ENCODE measurements around the gene RFX2. TPM values are rescaled to one million over a fixed set of nuclear protein-coding genes. Genes with fewer than 3 reads are reported as not detected.

The RFX2 gene
- polyA plus RNA-seq, 3 donors, result 6.9 to 11.1 (median 8.1) TPM

DNA sequence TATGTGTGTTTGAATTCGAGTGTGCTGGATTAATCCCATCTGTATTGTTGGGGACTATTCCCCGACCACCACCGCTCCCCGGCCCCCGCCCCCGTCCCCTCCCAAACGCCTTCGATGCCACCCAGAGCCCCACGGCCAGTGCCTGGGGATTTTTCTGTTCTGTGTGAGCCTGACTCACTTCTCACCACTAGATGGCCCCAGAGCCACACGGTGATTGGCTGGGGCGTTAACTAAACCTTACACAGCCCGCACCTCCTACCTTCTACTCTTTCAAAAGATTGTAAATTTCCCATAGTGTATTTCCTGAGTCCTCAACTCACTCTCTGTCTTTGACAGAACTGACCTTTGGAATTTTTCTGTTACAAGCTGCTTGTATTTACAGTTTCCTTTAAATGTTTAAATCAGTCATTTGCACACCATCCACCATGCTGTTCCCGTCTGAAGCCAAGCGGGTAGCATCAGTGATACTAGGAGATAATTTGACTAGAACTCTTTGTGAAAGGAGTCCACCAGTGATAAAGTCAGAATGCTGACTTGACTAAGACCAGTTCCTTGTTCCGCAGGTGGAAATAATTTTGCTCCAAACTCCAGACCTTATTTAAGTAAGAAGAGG, 61.4 kb downstream of the RFX2 start:
- peak in 9 of 11 donors; percentile 63 to 82 (median 75) for DNase-seq (ENCODE audit: extremely low read depth in 1 of 11, low read depth in 9 of 11, low spot score in 4 of 11)

DNA sequence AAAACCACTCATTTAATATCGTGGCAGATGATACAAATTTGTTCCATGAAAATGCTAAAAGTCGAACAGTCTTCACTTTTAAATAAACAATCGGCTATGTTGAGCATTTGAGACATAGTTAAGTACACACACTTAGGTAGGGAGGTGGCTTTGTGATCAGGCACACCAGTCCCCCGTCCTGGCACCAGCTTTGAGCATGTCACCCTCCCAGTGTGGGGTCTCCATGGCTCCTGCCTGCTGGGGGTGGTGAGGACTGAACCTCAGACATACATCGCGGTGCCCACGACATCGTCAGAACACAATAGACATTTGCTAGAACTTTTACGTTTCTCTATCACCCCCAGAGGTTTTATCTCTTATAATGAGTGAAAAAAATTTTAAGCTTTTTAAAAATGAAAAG, 62.0 kb downstream of the RFX2 start:
- no peak for DNase-seq (ENCODE audit: extremely low read depth in 1 of 11, low read depth in 9 of 11, low spot score in 4 of 11)

DNA sequence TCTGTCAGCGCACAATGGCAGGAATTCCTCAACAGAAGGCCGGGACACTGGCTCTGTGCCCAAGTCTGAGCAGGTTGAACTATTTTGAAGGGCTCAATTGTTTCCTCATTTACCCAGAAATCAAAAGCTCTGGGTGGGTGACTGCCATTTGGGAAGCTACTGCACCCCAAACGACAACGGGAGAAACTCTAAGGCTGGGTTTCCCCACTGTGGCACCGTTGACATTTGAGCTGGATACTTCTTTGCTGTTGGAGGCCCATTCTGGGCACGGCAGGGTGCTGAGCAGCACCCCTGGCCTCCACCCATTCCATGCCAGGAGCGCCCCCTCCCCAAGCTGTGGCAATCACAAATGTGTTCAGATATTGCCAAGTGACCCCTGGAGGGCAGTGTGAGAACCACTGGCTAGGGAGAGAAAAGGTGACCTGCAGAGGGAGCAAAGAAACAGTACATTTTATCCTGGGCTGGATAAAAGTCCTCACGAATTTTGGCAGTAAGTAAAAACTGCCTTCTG, 62.5 kb downstream of the RFX2 start:
- no peak for DNase-seq (ENCODE audit: extremely low read depth in 1 of 11, low read depth in 9 of 11, low spot score in 4 of 11)

DNA sequence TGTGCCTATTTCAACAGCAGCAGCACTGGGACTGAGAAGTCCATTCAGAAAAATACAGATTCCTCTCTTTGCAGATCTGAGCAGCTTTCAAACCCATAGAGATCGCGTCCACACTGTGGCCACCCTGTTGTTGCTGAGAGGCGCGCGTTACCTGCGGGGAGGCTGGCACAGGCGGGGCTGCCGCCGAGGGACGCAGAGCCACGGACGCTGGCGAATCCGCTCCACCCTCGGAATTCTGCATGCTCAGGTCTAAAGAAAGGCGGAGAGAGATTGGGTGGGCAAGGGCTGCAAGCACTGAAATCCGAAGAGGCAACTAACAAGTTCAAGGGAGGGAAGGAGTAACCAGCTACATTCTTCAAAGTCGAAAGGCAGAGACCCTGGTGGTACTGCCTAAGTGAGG, 63.0 kb downstream of the RFX2 start:
- no peak for DNase-seq (ENCODE audit: extremely low read depth in 1 of 11, low read depth in 9 of 11, low spot score in 4 of 11)

DNA sequence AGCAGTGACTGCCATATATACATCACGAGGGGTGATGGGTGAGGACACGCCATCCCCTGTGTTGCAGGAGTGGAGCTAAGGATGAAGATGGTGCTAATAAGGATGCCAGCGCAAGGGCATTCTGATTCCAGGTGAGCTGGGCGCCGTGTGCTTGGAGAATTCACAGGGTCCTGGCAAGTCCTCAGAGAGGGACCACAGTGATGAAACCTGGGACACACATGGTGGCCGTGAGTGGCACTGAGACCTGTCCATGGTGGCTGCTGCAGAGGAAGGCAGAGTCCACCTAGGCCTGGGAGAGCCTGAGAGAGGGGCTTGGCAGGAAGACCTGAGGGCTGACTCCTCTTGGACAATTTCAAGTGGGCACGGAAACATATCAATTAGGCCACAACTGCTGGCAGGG, 65.2 kb downstream of the RFX2 start:
- DNase-seq (ENCODE audit: extremely low read depth in 1 of 11, low read depth in 9 of 11, low spot score in 4 of 11), result no peak

DNA sequence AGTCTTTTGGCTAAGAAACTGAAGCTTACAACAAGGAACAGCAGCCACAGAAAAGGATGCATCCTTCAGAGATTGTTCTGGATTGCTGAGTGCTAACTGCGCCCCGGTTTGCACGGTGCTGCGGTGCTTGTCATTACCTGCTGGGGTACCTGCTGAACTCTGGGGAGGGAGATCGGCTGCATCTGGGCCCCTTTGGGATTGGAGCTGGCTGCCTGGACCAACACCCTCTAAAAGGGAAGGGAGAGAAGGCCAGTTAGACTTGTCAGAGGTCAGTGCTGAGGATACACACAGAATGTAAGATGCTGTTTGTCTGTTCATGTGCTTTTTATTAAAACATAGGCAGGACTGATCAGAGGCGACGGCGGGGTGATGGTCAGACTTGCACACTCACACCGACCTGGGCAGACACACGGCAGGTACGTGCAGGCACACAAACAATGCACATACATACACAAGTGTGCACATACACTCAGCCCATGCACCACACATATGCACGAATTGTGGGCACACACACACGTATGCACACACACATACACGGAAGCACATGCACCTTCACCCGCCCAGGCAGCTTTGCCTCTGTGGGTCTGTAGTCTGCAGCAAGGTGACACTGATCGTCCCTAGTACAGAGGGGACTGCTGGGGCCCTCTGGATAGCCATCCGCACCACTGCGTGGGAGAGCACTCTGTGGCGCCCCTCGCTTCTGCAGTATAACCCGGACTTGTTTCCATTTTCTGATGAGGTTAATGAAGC, 66.1 kb downstream of the RFX2 start:
- DNase-seq (ENCODE audit: extremely low read depth in 1 of 11, low read depth in 9 of 11, low spot score in 4 of 11), result no peak

DNA sequence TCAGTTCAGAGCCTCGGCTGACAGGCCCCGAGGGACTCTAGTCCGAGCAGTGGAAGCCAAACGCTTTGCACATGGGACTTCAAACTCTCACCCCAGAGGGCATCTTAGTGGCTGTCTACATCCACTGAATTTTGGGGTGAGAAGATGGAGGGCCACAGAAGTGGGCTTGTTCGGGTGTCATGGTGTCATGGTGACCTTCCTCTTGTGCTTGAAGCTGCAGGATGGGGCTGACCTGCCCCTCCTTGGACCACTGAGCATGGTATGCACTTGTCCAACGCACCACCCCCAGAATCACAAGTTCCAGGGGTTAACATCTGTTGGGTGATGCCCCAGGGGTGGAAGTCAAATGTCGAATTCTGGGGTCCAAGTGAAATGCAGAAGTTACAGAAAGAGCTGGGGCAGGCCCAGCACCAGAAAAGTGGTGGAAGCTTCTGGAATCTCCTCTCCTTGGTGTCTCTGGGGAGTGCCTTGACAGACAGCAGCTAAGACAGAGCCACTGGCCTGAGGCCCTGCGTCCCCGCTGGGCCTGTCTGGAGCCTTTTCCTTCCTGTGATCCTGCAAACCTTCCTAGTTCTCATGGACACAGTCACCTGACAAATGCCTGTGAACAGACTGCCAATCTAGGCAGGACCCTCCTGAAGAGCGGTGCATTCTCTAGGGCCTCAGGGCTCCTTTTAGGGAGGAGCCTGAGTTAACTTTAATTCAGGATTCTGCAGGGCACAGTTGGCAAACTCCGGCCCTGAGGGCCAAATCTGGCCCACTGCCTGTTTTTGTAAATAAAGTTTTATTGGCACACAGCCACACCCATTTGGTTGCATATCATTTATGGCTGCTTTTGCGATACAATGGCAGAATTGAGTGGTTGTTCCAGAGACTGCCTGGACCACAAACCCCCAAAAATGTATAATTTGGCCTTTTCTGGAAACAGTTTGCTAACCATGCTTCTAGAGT, 67.2 kb downstream of the RFX2 start:
- no peak for DNase-seq (ENCODE audit: extremely low read depth in 1 of 11, low read depth in 9 of 11, low spot score in 4 of 11)

DNA sequence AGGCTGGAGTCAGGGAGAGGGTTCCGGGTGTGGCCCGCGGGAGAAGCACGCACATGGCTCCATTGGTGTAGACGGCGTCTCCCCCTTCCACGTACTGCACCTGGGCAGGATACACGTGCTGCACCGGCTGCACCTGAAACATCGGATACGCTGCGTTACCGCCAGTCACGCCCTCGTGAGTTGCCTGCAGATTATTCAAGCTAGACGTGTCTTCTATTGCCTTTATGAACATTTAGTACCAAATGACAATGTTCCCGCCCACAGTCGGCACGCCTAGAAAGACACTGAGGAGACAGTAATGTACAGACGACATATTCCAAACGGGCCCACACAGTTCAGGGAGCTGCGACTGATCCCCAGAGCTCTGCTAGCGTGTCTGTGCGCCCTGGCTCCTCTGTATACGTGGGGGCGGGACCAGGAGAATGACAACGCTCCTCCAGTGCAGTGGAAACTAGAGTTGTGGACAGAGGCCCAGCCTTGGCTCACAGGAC, 68.3 kb downstream of the RFX2 start:
- DNase-seq (ENCODE audit: extremely low read depth in 1 of 11, low read depth in 9 of 11, low spot score in 4 of 11), result no peak

DNA sequence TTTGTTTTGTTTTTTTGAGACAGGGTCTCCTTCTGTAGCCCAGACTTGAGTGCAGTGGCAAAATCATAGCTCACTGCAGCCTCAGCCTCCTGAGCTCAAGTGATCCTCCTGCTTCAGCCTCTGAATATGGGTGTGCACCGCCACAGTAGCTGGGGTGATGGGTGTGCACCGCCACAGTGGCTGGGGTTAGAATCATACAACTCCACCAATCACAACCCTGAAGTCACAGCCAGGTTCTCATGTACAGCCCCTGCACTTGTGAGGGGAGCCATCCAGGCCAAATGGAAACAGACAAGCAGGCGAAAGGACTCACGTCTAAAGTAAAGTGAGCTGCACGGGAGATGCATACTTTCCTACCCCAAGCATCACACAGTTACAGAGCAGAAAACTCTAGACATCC, 69.2 kb downstream of the RFX2 start:
- DNase-seq (ENCODE audit: extremely low read depth in 1 of 11, low read depth in 9 of 11, low spot score in 4 of 11), result no peak

DNA sequence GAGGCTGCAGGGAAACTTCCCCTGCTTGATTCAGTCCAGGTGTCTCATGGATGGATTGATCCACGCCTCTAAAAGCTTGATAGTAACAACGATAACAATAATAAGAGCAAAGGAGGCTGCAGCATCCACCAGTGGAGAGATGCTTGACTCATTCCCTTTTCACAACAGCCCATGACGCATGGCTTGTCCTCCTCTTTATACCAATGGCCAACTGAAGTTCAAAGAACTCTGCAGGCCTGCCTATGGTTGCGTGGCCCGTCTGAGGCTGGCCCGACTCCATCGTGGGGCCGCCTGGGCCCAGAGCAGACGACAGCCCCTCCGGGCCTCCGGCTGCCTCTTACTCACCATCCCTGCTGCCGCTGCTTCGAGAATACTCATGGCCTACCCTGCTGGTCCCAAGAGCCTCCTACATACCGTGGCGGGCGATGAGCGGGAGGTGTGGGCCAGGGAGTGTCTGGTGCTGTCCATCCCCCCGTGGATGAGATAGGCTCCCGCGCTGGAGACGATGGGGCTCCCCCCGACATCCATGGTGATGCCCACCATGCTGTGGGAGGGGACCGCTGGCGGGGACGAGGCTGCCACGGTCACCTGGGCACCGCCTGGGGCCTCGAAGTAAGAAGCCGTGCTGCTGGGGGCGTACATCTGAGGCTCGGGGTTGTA, 70.6 kb downstream of the RFX2 start:
- no peak for DNase-seq (ENCODE audit: extremely low read depth in 1 of 11, low read depth in 9 of 11, low spot score in 4 of 11)

DNA sequence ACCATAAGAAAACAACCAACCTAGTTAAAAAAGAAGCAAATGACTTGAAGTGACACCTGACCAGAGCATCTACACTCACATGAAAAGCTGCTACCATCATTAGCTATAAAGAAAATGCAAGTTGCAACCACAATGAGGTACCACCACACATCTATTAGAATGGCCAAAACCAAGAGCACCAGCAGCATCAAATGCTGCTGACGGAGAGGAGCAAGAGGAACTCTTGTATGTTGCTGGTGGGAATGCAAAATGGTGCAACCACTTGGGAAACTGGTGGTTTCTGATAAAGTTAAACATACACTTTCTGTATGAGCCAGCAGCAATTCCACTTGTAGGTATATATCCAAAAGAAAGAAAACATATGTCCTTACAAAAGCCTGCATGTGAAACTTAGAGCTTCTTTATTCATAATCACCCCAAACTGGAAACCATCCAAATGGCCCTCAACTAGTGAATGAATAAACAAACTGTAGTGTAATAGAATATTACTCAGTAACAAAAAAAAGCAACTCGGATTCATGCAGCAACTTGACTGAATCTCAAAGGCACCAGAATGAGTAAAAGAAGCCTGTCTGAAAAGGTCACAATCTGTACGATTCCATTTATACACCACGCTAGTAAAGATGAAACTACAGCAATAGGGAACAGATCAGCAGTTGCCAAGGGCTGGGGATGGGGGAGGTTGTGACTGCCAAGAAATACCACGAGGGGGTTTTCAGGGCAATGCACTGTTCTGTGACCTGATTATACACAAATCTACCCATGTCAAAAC, 71.5 kb downstream of the RFX2 start:
- no peak for DNase-seq (ENCODE audit: extremely low read depth in 1 of 11, low read depth in 9 of 11, low spot score in 4 of 11)

DNA sequence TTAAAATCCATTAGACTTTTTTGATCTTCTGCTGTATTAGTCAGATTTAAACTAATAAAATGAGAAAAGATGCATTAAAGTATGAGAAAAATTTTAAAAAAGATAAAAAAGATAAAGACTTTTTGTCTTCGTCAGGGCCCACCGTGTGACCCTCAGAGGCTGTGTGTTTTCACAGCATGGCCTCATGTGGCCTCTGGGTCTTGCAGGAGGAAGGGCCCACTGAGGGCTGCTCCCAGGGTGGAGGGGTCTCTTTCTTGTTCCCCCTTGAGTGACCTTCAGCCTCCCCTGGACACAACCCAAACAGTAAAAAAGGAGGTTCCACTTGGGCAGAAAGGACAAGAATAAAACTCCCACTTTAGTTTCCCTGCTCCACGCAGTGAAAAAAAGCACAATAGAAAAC, 75.3 kb downstream of the RFX2 start:
- no peak for DNase-seq (ENCODE audit: extremely low read depth in 1 of 11, low read depth in 9 of 11, low spot score in 4 of 11)

DNA sequence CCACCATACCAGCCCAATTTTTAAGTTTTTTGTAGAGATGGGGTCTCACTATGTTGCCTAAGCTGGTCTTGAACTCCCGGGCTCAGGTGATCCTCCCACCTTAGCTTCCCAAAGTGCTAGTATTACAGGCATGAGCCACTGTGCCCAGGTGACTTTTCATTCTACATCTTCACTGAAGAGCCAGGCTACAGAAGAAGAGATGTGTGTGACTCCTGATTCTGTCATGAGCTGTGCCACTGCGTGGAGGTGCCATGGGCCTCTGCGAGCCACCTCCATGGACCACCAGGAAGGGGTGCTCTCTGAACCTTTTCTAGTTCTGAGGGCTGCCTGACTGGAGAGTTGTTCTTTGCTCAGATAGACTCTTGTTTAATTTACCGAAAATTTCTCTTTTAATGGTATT, 75.8 kb downstream of the RFX2 start:
- DNase-seq (ENCODE audit: extremely low read depth in 1 of 11, low read depth in 9 of 11, low spot score in 4 of 11), result no peak

DNA sequence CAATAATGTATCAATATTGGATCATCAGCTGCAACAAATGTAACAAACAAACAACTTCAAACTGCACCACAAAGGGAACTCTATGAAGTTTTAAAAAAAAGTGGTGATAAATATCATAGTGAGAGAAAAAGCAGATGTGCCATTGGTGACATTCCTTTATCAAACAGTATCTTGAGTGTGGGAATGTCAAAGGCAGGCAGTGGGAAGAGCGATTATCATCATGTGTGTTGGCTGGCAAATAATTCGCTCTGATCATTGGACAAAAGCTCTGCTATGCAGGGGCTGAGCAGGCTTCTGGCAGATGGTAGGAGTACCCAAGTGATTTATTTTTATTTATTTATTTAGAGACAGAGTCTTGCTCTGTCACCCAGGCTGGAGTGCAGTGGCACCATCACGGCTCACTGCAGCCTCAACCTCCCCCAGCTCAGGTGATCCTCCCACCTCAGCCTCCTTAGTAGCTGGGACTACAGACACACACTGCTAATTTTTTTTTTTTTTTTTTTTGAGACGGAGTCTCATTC, 76.5 kb downstream of the RFX2 start:
- no peak for DNase-seq (ENCODE audit: extremely low read depth in 1 of 11, low read depth in 9 of 11, low spot score in 4 of 11)

DNA sequence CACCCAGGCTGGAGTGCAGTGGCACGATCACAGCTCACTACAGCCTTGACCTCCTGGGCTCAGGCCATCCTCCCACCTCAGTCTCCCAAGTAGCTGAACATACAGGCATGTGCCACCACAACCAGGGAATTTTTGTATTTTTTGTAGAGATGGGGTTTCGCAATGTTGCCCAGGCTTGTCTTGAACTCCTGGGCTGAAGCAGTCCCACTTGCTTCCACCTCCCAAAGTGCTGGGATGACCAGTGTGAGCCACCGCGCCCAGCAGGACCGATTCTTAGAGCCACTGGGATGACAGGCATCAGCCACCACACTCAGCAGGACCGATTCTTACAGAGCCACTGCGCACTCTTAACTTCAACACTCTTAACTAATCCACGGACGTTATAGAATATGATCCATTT, 77.5 kb downstream of the RFX2 start:
- no peak for DNase-seq (ENCODE audit: extremely low read depth in 1 of 11, low read depth in 9 of 11, low spot score in 4 of 11)

DNA sequence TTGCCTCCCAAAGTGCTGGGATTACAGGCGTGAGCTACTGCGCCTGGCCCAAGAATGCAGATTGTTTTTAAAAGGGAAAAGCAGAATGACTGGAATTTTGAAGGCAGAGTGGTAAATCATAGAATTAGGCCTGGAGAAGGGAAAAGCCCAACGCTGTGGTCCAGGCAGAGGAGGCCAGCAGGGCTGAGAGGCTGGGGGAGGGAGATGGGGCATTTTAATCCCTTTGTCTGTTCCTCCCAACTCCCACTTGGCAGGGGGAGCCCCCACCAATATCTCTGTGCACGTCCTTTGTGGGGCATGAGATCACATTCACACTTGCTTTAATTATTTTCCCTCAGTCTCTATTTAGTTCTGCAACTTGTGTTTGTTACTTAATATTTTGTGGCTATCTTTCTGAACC, 77.9 kb downstream of the RFX2 start:
- no peak for DNase-seq (ENCODE audit: extremely low read depth in 1 of 11, low read depth in 9 of 11, low spot score in 4 of 11)

DNA sequence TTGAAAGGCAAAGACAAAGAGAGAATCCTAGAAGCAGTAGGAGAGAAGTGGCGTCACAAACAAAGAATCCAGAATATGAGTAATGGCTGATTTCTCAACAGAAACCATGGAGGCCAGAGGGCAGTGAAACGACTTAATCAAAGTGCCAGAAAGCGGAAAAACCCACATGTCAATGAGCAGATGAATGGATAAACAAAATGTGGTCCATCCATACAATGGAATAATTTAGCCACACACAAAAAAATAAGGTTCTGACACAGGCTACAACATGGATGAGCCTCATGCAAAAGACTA, 80.1 kb downstream of the RFX2 start:
- no peak for DNase-seq (ENCODE audit: extremely low read depth in 1 of 11, low read depth in 9 of 11, low spot score in 4 of 11)

All from renal cortex interstitium (tissue), 11 donors.